Subcutaneous abdominal adipose tissue (tissue), 5 donors: ENCODE data around the gene AMH.
A peak's percentile ranks its signal among the peaks of the same experiment; 100 is the strongest.
"Not testable (repeated sequence)": the region's sequence is repeated elsewhere in the genome, so short reads cannot be mapped to it uniquely, and the experiment has no call there.

Experiments
- H3K27ac ChIP-seq: one replicate; pipeline ENCODE4 v1.7.0; 2013; ENCODE audit warnings: low read depth, mild to moderate bottlenecking, inconsistent platforms, low read length, moderate library complexity
- H3K27me3 ChIP-seq, 5 donors: one replicate each; pipeline ENCODE4 v1.7.0; 2013; ENCODE audit warnings: low read length in 5 of 5, inconsistent platforms in 1 of 5; ENCODE audit not compliant: control insufficient read depth in 5 of 5, insufficient read depth in 4 of 5
- H3K36me3 ChIP-seq, 5 donors: one replicate each; pipeline ENCODE4 v1.7.0; 2013; ENCODE audit warnings: low read length in 5 of 5; ENCODE audit not compliant: control insufficient read depth in 5 of 5, insufficient read depth in 5 of 5
- H3K4me1 ChIP-seq, 5 donors: one replicate each; pipeline ENCODE4 v1.7.0; 2013; ENCODE audit warnings: low read length in 5 of 5, mild to moderate bottlenecking in 3 of 5, moderate library complexity in 1 of 5; ENCODE audit not compliant: control insufficient read depth in 5 of 5, insufficient read depth in 5 of 5
- H3K4me3 ChIP-seq, 5 donors: one replicate each; pipeline ENCODE4 v1.7.0; 2013; ENCODE audit warnings: low read length in 5 of 5, low read depth in 1 of 5
- H3K9ac ChIP-seq, 5 donors: one replicate each; pipeline ENCODE4 v1.7.0; 2013; ENCODE audit warnings: low read length in 5 of 5, mild to moderate bottlenecking in 4 of 5, moderate library complexity in 3 of 5
- H3K9me3 ChIP-seq, 5 donors: one replicate each; pipeline ENCODE4 v1.7.0; 2013; ENCODE audit warnings: low read length in 5 of 5; ENCODE audit not compliant: control insufficient read depth in 5 of 5
- donor health status: healthy.
- donor health status: healthy.
- donor health status: healthy.
- donor health status: healthy.
- donor health status: healthy.

The AMH gene

GRCh38 chr19:2276429-2276986 is 27.4 kb downstream of the AMH start:
- no peaks in the 10 kb centered on the region for H3K27me3 ChIP-seq
- no peak overlapping the region for H3K9ac ChIP-seq
- H3K4me3 ChIP-seq = peak overlapping the region in 1 of 5 donors; percentile 22
- no peaks in the 10 kb centered on the region for H3K9me3 ChIP-seq
- H3K4me1 ChIP-seq = peaks cover 3 to 51% (median 46%) of the 10 kb centered on the region in 5 donors
- no peak overlapping the region for H3K27ac ChIP-seq
- peaks cover 0 to 28% (median 17%) of the 10 kb centered on the region in 5 donors for H3K36me3 ChIP-seq

- H3K27me3 ChIP-seq = no peaks in the 10 kb centered on the region
- H3K9ac ChIP-seq = no peak overlapping the region
- no peaks in the 10 kb centered on the region for H3K9me3 ChIP-seq
- no peak overlapping the region for H3K27ac ChIP-seq
- H3K4me3 ChIP-seq = no peak overlapping the region
- peaks cover 0 to 51% (median 41%) of the 10 kb centered on the region in 5 donors for H3K4me1 ChIP-seq
- H3K36me3 ChIP-seq = peaks cover 0 to 23% (median 12%) of the 10 kb centered on the region in 5 donors
Measured at GRCh38 chr19:2277138-2277537, 28.0 kb downstream of the AMH start.

- no peaks in the 10 kb centered on the region for H3K9me3 ChIP-seq
- no peak overlapping the region for H3K9ac ChIP-seq
- peaks cover 0 to 17% (median 9%) of the 10 kb centered on the region in 5 donors for H3K36me3 ChIP-seq
- no peaks in the 10 kb centered on the region for H3K27me3 ChIP-seq
- H3K4me1 ChIP-seq = peaks cover 0 to 42% (median 30%) of the 10 kb centered on the region in 5 donors
- H3K27ac ChIP-seq = no peak overlapping the region
- no peak overlapping the region for H3K4me3 ChIP-seq
Measured at GRCh38 chr19:2278459-2279158, 29.5 kb downstream of the AMH start.

GRCh38 chr19:2280633-2281264 is 31.6 kb downstream of the AMH start:
- Histone ChIP-seq H3K4me3 (no peak overlapping the region), H3K9me3 (no peaks in the 10 kb centered on the region), H3K36me3 (peaks cover 0 to 7% (median 5%) of the 10 kb centered on the region in 5 donors), H3K4me1 (peaks cover 0 to 23% (median 12%) of the 10 kb centered on the region in 5 donors), H3K27me3 (peaks cover 0 to 2% (median 0%) of the 10 kb centered on the region in 5 donors), H3K9ac (no peak overlapping the region), H3K27ac (no peak overlapping the region)

- H3K36me3 ChIP-seq, H3K27me3 ChIP-seq, H3K9me3 ChIP-seq, H3K27ac ChIP-seq: not testable (repeated sequence)
- peak overlapping the region in 4 of 5 donors; percentile 22 to 56 (median 34) for H3K4me3 ChIP-seq
- H3K4me1 ChIP-seq = peaks cover 0 to 16% (median 5%) of the 10 kb centered on the region in 5 donors
- H3K9ac ChIP-seq = peak overlapping the region in 2 of 5 donors; percentile 41 to 58
Measured at GRCh38 chr19:2281265-2282061, 32.3 kb downstream of the AMH start.

- no peak within 1 kb of the TSS for H3K27ac ChIP-seq
- H3K36me3 ChIP-seq = peaks cover 0 to under 1% (median 0%) of the 10 kb centered on the region in 5 donors
- H3K9ac ChIP-seq = peak within 1 kb of the TSS in 2 of 5 donors; percentile 41 to 58
- H3K27me3 ChIP-seq = peaks cover 0 to 3% (median 0%) of the 10 kb centered on the region in 5 donors
- H3K4me1 ChIP-seq = peaks cover 0 to 15% (median 5%) of the 10 kb centered on the region in 5 donors
- H3K4me3 ChIP-seq = peak within 1 kb of the TSS in 4 of 5 donors; percentile 22 to 56 (median 42)
- H3K9me3 ChIP-seq = no peaks in the 10 kb centered on the region
Measured at GRCh38 chr19:2282062-2282861, 33.1 kb downstream of the AMH start, which contains the start of gene PEAK3. TSS of gene PEAK3 (minus strand) at chr19:2282175. CDS start at chr19:2280931, 1,244 bp downstream.

GRCh38 chr19:2282862-2283237 is 33.7 kb downstream of the AMH start:
- no peak overlapping the region for H3K27ac ChIP-seq

GRCh38 chr19:2283835-2284507 is 34.8 kb downstream of the AMH start:
- H3K4me1 ChIP-seq = peaks cover 0 to 21% (median 5%) of the 10 kb centered on the region in 5 donors
- H3K36me3 ChIP-seq = no peaks in the 10 kb centered on the region
- H3K9me3 ChIP-seq = no peaks in the 10 kb centered on the region
- H3K4me3 ChIP-seq = no peak overlapping the region
- H3K9ac ChIP-seq = no peak overlapping the region
- no peak overlapping the region for H3K27ac ChIP-seq
- H3K27me3 ChIP-seq = peaks cover 6 to 13% (median 8%) of the 10 kb centered on the region in 5 donors

More at GRCh38 chr19:2282862-2283237, 33.7 kb downstream of the AMH start:
- peaks cover 0 to 17% (median 5%) of the 10 kb centered on the region in 5 donors for H3K4me1 ChIP-seq
- H3K9me3 ChIP-seq = no peaks in the 10 kb centered on the region
- H3K27me3 ChIP-seq = peaks cover 0 to 3% (median 0%) of the 10 kb centered on the region in 5 donors
- H3K36me3 ChIP-seq = no peaks in the 10 kb centered on the region
- no peak overlapping the region for H3K9ac ChIP-seq
- peak overlapping the region in 2 of 5 donors; percentile 22 to 56 for H3K4me3 ChIP-seq
